GM21367 (cell line): ENCODE measurements around the gene ANKFN1.

Experiments used
- ATAC-seq: cut with Tn5 transposase; IDR thresholded peaks from one replicate; pipeline ENCODE4 v1.9.1; 2021; ENCODE audit not compliant: unreplicated experiment

The ANKFN1 gene

GRCh38 chr17:56175299-56175955 lies 22.2 kb downstream of the ANKFN1 start:
- no peak for ATAC-seq

GRCh38 chr17:56176091-56176490 lies 22.8 kb downstream of the ANKFN1 start:
- no peak for ATAC-seq

GRCh38 chr17:56177361-56177760 lies 24.1 kb downstream of the ANKFN1 start:
- no peak for ATAC-seq

GRCh38 chr17:56178203-56178602 lies 24.9 kb downstream of the ANKFN1 start:
- no peak for ATAC-seq

- ATAC-seq: no peak
Observed at GRCh38 chr17:56182081-56182480, 28.8 kb downstream of the ANKFN1 start.

GRCh38 chr17:56184650-56185049 lies 31.4 kb downstream of the ANKFN1 start:
- ATAC-seq: no peak

- ATAC-seq: no peak
Observed at GRCh38 chr17:56185491-56186221, 32.4 kb downstream of the ANKFN1 start.

- no peak for ATAC-seq
Observed at GRCh38 chr17:56186222-56186786, 33.0 kb downstream of the ANKFN1 start.

- no peak for ATAC-seq
Observed at GRCh38 chr17:56203430-56203829, 50.2 kb downstream of the ANKFN1 start.

- ATAC-seq: no peak
Observed at GRCh38 chr17:56206351-56206750, 53.1 kb downstream of the ANKFN1 start.

GRCh38 chr17:56213031-56213430 lies 59.8 kb downstream of the ANKFN1 start:
- no peak for ATAC-seq

- no peak for ATAC-seq
Observed at GRCh38 chr17:56217921-56218320, 64.6 kb downstream of the ANKFN1 start.

- no peak for ATAC-seq
Observed at GRCh38 chr17:56222255-56222654, 69.0 kb downstream of the ANKFN1 start.

- ATAC-seq: no peak
Observed at GRCh38 chr17:56230660-56231059, 77.4 kb downstream of the ANKFN1 start.

- no peak for ATAC-seq
Observed at GRCh38 chr17:56231252-56231651, 78.0 kb downstream of the ANKFN1 start.

- no peak for ATAC-seq
Observed at GRCh38 chr17:56231693-56232092, 78.4 kb downstream of the ANKFN1 start.

GRCh38 chr17:56244268-56244890 lies 91.1 kb downstream of the ANKFN1 start:
- no peak for ATAC-seq

GRCh38 chr17:56247816-56248215 lies 94.5 kb downstream of the ANKFN1 start:
- ATAC-seq: no peak

- ATAC-seq: no peak
Observed at GRCh38 chr17:56257075-56257474, 103.8 kb downstream of the ANKFN1 start.

- no peak for ATAC-seq
Observed at GRCh38 chr17:56260376-56261002, 107.2 kb downstream of the ANKFN1 start.

- ATAC-seq: no peak
Observed at GRCh38 chr17:56262803-56263202, 109.5 kb downstream of the ANKFN1 start.
